Measurements from ENCODE around the gene LRBA.

LRBA gene

GRCh38 chr4:150308824-150309472, 706.1 kb downstream of the LRBA start:
- DNase-seq (ENCODE audit: low read depth in 2 of 3, low spot score in 1 of 3): no peak

- DNase-seq (ENCODE audit: low read depth in 2 of 3, low spot score in 1 of 3): no peak
Measured at GRCh38 chr4:150306719-150307118, 708.4 kb downstream of the LRBA start.

GRCh38 chr4:150305995-150306394, 709.1 kb downstream of the LRBA start:
- DNase-seq (ENCODE audit: low read depth in 2 of 3, low spot score in 1 of 3): no peak

- DNase-seq (ENCODE audit: low read depth in 2 of 3, low spot score in 1 of 3): peak in 2 of 3 donors; percentile 21 to 55
Measured at GRCh38 chr4:150302553-150302952, 712.5 kb downstream of the LRBA start.

- no peak for DNase-seq (ENCODE audit: low read depth in 2 of 3, low spot score in 1 of 3)
Measured at GRCh38 chr4:150299816-150300215, 715.3 kb downstream of the LRBA start.

- peak in 2 of 3 donors; percentile 19 for DNase-seq (ENCODE audit: low read depth in 2 of 3, low spot score in 1 of 3)
Measured at GRCh38 chr4:150297861-150298474, 717.1 kb downstream of the LRBA start.

GRCh38 chr4:150289881-150290280, 725.2 kb downstream of the LRBA start:
- no peak for DNase-seq (ENCODE audit: low read depth in 2 of 3, low spot score in 1 of 3)

- no peak for DNase-seq (ENCODE audit: low read depth in 2 of 3, low spot score in 1 of 3)
Measured at GRCh38 chr4:150289198-150289597, 725.9 kb downstream of the LRBA start.

GRCh38 chr4:150286656-150287055, 728.4 kb downstream of the LRBA start:
- DNase-seq (ENCODE audit: low read depth in 2 of 3, low spot score in 1 of 3): no peak

GRCh38 chr4:150283689-150284088, 731.4 kb downstream of the LRBA start:
- no peak for DNase-seq (ENCODE audit: low read depth in 2 of 3, low spot score in 1 of 3)

GRCh38 chr4:150280975-150281374, 734.1 kb downstream of the LRBA start:
- no peak for DNase-seq (ENCODE audit: low read depth in 2 of 3, low spot score in 1 of 3)

- DNase-seq (ENCODE audit: low read depth in 2 of 3, low spot score in 1 of 3): no peak
Measured at GRCh38 chr4:150280081-150280895, 734.8 kb downstream of the LRBA start.

GRCh38 chr4:150278206-150278605, 736.9 kb downstream of the LRBA start:
- DNase-seq (ENCODE audit: low read depth in 2 of 3, low spot score in 1 of 3): no peak

GRCh38 chr4:150268444-150268843, 746.6 kb downstream of the LRBA start:
- DNase-seq (ENCODE audit: low read depth in 2 of 3, low spot score in 1 of 3): no peak

- no peak for DNase-seq (ENCODE audit: low read depth in 2 of 3, low spot score in 1 of 3)
Measured at GRCh38 chr4:150265806-150266205, 749.3 kb downstream of the LRBA start.

GRCh38 chr4:150264595-150265161, 750.4 kb downstream of the LRBA start:
- DNase-seq (ENCODE audit: low read depth in 2 of 3, low spot score in 1 of 3): no peak

GRCh38 chr4:150262611-150263010, 752.5 kb downstream of the LRBA start:
- DNase-seq (ENCODE audit: low read depth in 2 of 3, low spot score in 1 of 3): no peak

GRCh38 chr4:150261571-150261970, 753.5 kb downstream of the LRBA start:
- DNase-seq (ENCODE audit: low read depth in 2 of 3, low spot score in 1 of 3): no peak

- no peak for DNase-seq (ENCODE audit: low read depth in 2 of 3, low spot score in 1 of 3)
Measured at GRCh38 chr4:150259861-150260567, 755.1 kb downstream of the LRBA start.

GRCh38 chr4:150258569-150258968, 756.5 kb downstream of the LRBA start:
- no peak for DNase-seq (ENCODE audit: low read depth in 2 of 3, low spot score in 1 of 3)
